Stimulated activated CD8-positive, alpha-beta memory T cell treated with anti-CD3 and anti-CD28 coated beads, Interleukin-15, amount 100 ng/mL, for 1 hour (primary cell): Measurements from ENCODE around the gene FANCE.

Experiments used
- DNase-seq: peaks from one replicate; pipeline ENCODE4 v3.0.0-alpha.2; 2020; ENCODE audit warnings: low read depth

The FANCE gene

GRCh38 chr6:35468181-35468979 lies 16.2 kb downstream of the FANCE start, which contains the start of gene RPL10A:
Gene RPL10A, plus strand, starts transcription at chr6:35468401. Its CDS starts 34 bp downstream, at chr6:35468435.
- DNase-seq = peak; percentile 90

GRCh38 chr6:35468980-35469750 lies 17.0 kb downstream of the FANCE start:
- DNase-seq = no peak

- DNase-seq = no peak
These were observed 17.9 kb downstream of the FANCE start for GRCh38 chr6:35469751-35470662.

- no peak for DNase-seq
These were observed 18.6 kb downstream of the FANCE start for GRCh38 chr6:35470663-35471120.

GRCh38 chr6:35471836-35472345 lies 19.8 kb downstream of the FANCE start:
- DNase-seq = no peak

- DNase-seq = no peak
These were observed 21.1 kb downstream of the FANCE start for GRCh38 chr6:35473075-35473849.

- no peak for DNase-seq
These were observed 21.7 kb downstream of the FANCE start for GRCh38 chr6:35473850-35474130.

- no peak for DNase-seq
These were observed 22.2 kb downstream of the FANCE start for GRCh38 chr6:35474131-35474941.

- no peak for DNase-seq
These were observed 22.9 kb downstream of the FANCE start for GRCh38 chr6:35474942-35475570.

GRCh38 chr6:35475573-35475972 lies 23.4 kb downstream of the FANCE start:
- DNase-seq = no peak

- no peak for DNase-seq
These were observed 23.9 kb downstream of the FANCE start for GRCh38 chr6:35476004-35476403.

GRCh38 chr6:35477028-35477427 lies 24.9 kb downstream of the FANCE start:
- no peak for DNase-seq

- DNase-seq = no peak
These were observed 25.5 kb downstream of the FANCE start for GRCh38 chr6:35477551-35478179.

GRCh38 chr6:35478259-35478658 lies 26.1 kb downstream of the FANCE start:
- DNase-seq = no peak

GRCh38 chr6:35480176-35480575 lies 28.0 kb downstream of the FANCE start:
- no peak for DNase-seq

GRCh38 chr6:35481226-35481625 lies 29.1 kb downstream of the FANCE start:
- no peak for DNase-seq

- DNase-seq = no peak
These were observed 30.9 kb downstream of the FANCE start for GRCh38 chr6:35483062-35483461.

GRCh38 chr6:35483490-35483889 lies 31.4 kb downstream of the FANCE start:
- DNase-seq = no peak

- DNase-seq = no peak
These were observed 31.9 kb downstream of the FANCE start for GRCh38 chr6:35483893-35484645.
